Vagina (tissue), 2 donors: ENCODE results near the gene ZCCHC3.

Source experiments
- POLR2A ChIP-seq, 2 donors: fragments of 450-650 bp; IDR thresholded peaks; one replicate each; pipeline ENCODE4 v1.6.1; 2017; ENCODE audit warnings: antibody characterized with exemption in 2 of 2, mild to moderate bottlenecking in 2 of 2, moderate library complexity in 2 of 2
- POLR2AphosphoS5 ChIP-seq, 2 donors: sonication (generic); formaldehyde crosslinking; IDR thresholded peaks; one replicate each; pipeline ENCODE4 v1.9.0; 2017; ENCODE audit warnings: antibody characterized with exemption in 2 of 2, mild to moderate bottlenecking in 2 of 2, low read depth in 1 of 2; ENCODE audit not compliant: insufficient read depth in 1 of 2
- TF ChIP-seq, protein P1 (sequence below), 3 experiments: fragments of 450-650 bp in 2 of 3; fragments of 200-600 bp in 1 of 3; sonication (generic) in 1 of 3; IDR thresholded peaks; one replicate each; pipeline ENCODE4 v1.5.1; 2017 to 2019; ENCODE audit warnings: antibody characterized with exemption in 3 of 3, mild to moderate bottlenecking in 2 of 3, moderate library complexity in 2 of 3

DNA sequence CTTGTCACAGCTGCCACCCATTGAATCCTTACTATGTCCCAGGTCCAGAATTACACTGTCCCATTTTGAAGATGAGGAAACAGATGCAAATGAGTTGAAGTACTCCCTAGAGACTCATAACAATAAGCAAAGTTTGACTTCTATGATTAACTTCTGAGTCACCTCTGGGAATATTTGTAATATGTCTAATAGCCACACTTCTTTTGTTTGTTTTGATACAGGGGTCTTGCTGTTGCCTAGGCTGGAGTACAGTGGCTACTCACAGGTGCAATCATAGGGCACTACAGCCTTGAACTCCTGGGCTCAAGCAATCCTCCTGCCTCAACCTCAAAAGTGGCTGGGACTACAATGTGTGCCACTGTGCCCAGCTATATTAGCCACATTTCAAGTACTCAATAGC is 16.6 kb downstream of the ZCCHC3 start:
- TF ChIP-seq, protein P1, sequence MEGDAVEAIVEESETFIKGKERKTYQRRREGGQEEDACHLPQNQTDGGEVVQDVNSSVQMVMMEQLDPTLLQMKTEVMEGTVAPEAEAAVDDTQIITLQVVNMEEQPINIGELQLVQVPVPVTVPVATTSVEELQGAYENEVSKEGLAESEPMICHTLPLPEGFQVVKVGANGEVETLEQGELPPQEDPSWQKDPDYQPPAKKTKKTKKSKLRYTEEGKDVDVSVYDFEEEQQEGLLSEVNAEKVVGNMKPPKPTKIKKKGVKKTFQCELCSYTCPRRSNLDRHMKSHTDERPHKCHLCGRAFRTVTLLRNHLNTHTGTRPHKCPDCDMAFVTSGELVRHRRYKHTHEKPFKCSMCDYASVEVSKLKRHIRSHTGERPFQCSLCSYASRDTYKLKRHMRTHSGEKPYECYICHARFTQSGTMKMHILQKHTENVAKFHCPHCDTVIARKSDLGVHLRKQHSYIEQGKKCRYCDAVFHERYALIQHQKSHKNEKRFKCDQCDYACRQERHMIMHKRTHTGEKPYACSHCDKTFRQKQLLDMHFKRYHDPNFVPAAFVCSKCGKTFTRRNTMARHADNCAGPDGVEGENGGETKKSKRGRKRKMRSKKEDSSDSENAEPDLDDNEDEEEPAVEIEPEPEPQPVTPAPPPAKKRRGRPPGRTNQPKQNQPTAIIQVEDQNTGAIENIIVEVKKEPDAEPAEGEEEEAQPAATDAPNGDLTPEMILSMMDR (IDR thresholded peaks at IDR 0.05), result no peak
- TF ChIP-seq POLR2A (IDR thresholded peaks at IDR 0.05) (no peak), POLR2AphosphoS5 (IDR thresholded peaks at IDR 0.05; ENCODE audit: insufficient read depth in 1 of 2, low read depth in 1 of 2) (no peak)
